ENCODE data around the gene SLC22A15. TPM values are rescaled to one million over a fixed set of nuclear protein-coding genes. Genes with fewer than 3 reads are reported as not detected.

The SLC22A15 gene
- total RNA-seq, 2 experiments from 2014 or later, result 1.4 to 1.6 TPM

- POLR2A ChIA-PET, result no interaction called here
- Mint-ChIP-seq H3K36me3 (no peaks in the 10 kb centered on the region), H3K9me3 (no peaks in the 10 kb centered on the region), H3K27me3 (peaks cover 22% of the 10 kb centered on the region), H3K4me3 (no peak overlapping the region), H3K4me1 (no peaks in the 10 kb centered on the region), H3K27ac (no peak overlapping the region)
- DNase-seq (no peak), ATAC-seq (ENCODE audit: low read depth) (no peak)
Observed at GRCh38 chr1:116076831-116077230, 100.5 kb downstream of the SLC22A15 start.

- no peaks in the 10 kb centered on the region for H3K9me3 Mint-ChIP-seq
- H3K27ac Mint-ChIP-seq, result no peak overlapping the region
- H3K36me3 Mint-ChIP-seq, result no peaks in the 10 kb centered on the region
- DNase-seq (no peak), ATAC-seq (ENCODE audit: low read depth) (no peak)
- POLR2A ChIA-PET, result no interaction called here
- no peak overlapping the region for H3K4me3 Mint-ChIP-seq
- H3K27me3 Mint-ChIP-seq, result peaks cover 19% of the 10 kb centered on the region
- H3K4me1 Mint-ChIP-seq, result no peaks in the 10 kb centered on the region
Observed at GRCh38 chr1:116078699-116079223, 102.4 kb downstream of the SLC22A15 start.

GRCh38 chr1:116087628-116088027, 111.3 kb downstream of the SLC22A15 start:
- Mint-ChIP-seq H3K9me3 (peaks cover 15% of the 10 kb centered on the region), H3K27ac (no peak overlapping the region), H3K4me3 (no peak overlapping the region), H3K4me1 (no peaks in the 10 kb centered on the region), H3K36me3 (no peaks in the 10 kb centered on the region), H3K27me3 (peaks cover 10% of the 10 kb centered on the region)
- ATAC-seq (ENCODE audit: low read depth) (no peak), DNase-seq (no peak)
- POLR2A ChIA-PET, result no interaction called here

GRCh38 chr1:116089870-116090269, 113.6 kb downstream of the SLC22A15 start:
- Mint-ChIP-seq H3K9me3 (peaks cover 15% of the 10 kb centered on the region), H3K36me3 (no peaks in the 10 kb centered on the region), H3K27me3 (peaks cover 19% of the 10 kb centered on the region), H3K4me1 (no peaks in the 10 kb centered on the region), H3K27ac (no peak overlapping the region), H3K4me3 (no peak overlapping the region)
- no peak for DNase-seq
- no peak for ATAC-seq (ENCODE audit: low read depth)
- POLR2A ChIA-PET, result no interaction called here

- Mint-ChIP-seq H3K9me3 (peaks cover 15% of the 10 kb centered on the region), H3K27ac (no peak overlapping the region), H3K4me3 (no peak overlapping the region), H3K27me3 (peaks cover 22% of the 10 kb centered on the region), H3K36me3 (no peaks in the 10 kb centered on the region), H3K4me1 (no peaks in the 10 kb centered on the region)
- DNase-seq (no peak), ATAC-seq (ENCODE audit: low read depth) (no peak)
- POLR2A ChIA-PET, result no interaction called here
Observed at GRCh38 chr1:116091083-116091482, 114.8 kb downstream of the SLC22A15 start.

GRCh38 chr1:116092752-116093489, 116.6 kb downstream of the SLC22A15 start:
- POLR2A ChIA-PET, result no interaction called here
- H3K9me3 Mint-ChIP-seq, result peaks cover 17% of the 10 kb centered on the region
- ATAC-seq (ENCODE audit: low read depth) (no peak), DNase-seq (no peak)
- H3K27ac Mint-ChIP-seq, result no peak overlapping the region
- peaks cover 19% of the 10 kb centered on the region for H3K27me3 Mint-ChIP-seq
- H3K4me1 Mint-ChIP-seq, result no peaks in the 10 kb centered on the region
- H3K36me3 Mint-ChIP-seq, result peaks cover 2% of the 10 kb centered on the region
- H3K4me3 Mint-ChIP-seq, result no peak overlapping the region

- peaks cover 9% of the 10 kb centered on the region for H3K9me3 Mint-ChIP-seq
- no peak overlapping the region for H3K27ac Mint-ChIP-seq
- POLR2A ChIA-PET, result no interaction called here
- peaks cover 15% of the 10 kb centered on the region for H3K27me3 Mint-ChIP-seq
- no peaks in the 10 kb centered on the region for H3K4me1 Mint-ChIP-seq
- no peak overlapping the region for H3K4me3 Mint-ChIP-seq
- DNase-seq (no peak), ATAC-seq (ENCODE audit: low read depth) (no peak)
- H3K36me3 Mint-ChIP-seq, result peaks cover 2% of the 10 kb centered on the region
Observed at GRCh38 chr1:116095027-116095426, 118.7 kb downstream of the SLC22A15 start.

- H3K27ac Mint-ChIP-seq, result no peak overlapping the region
- POLR2A ChIA-PET, result no interaction called here
- peaks cover 15% of the 10 kb centered on the region for H3K27me3 Mint-ChIP-seq
- DNase-seq, result no peak
- no peak for ATAC-seq (ENCODE audit: low read depth)
- no peaks in the 10 kb centered on the region for H3K4me1 Mint-ChIP-seq
- H3K36me3 Mint-ChIP-seq, result peaks cover 2% of the 10 kb centered on the region
- H3K9me3 Mint-ChIP-seq, result peaks cover 2% of the 10 kb centered on the region
- no peak overlapping the region for H3K4me3 Mint-ChIP-seq
Observed at GRCh38 chr1:116096013-116096618, 119.8 kb downstream of the SLC22A15 start.

- Mint-ChIP-seq H3K9me3 (peaks cover 2% of the 10 kb centered on the region), H3K27ac (no peak overlapping the region), H3K27me3 (peaks cover 18% of the 10 kb centered on the region), H3K36me3 (peaks cover 2% of the 10 kb centered on the region), H3K4me3 (no peak overlapping the region), H3K4me1 (no peaks in the 10 kb centered on the region)
- ATAC-seq (ENCODE audit: low read depth) (no peak), DNase-seq (no peak)
- POLR2A ChIA-PET, result no interaction called here
Observed at GRCh38 chr1:116097626-116098025, 121.3 kb downstream of the SLC22A15 start.

- ATAC-seq (ENCODE audit: low read depth) (no peak), DNase-seq (no peak)
- no peaks in the 10 kb centered on the region for H3K4me1 Mint-ChIP-seq
- POLR2A ChIA-PET, result no interaction called here
- peaks cover 12% of the 10 kb centered on the region for H3K27me3 Mint-ChIP-seq
- no peak overlapping the region for H3K4me3 Mint-ChIP-seq
- H3K27ac Mint-ChIP-seq, result no peak overlapping the region
- H3K36me3 Mint-ChIP-seq, result peaks cover 2% of the 10 kb centered on the region
- H3K9me3 Mint-ChIP-seq, result peaks cover 2% of the 10 kb centered on the region
Observed at GRCh38 chr1:116099379-116099778, 123.1 kb downstream of the SLC22A15 start.

- POLR2A ChIA-PET, result no interaction called here
- ATAC-seq (ENCODE audit: low read depth), result no peak
Observed at GRCh38 chr1:116099919-116100318, 123.6 kb downstream of the SLC22A15 start.

GRCh38 chr1:116104667-116105066, 128.4 kb downstream of the SLC22A15 start:
- no peak overlapping the region for H3K4me3 Mint-ChIP-seq
- no peaks in the 10 kb centered on the region for H3K4me1 Mint-ChIP-seq
- peaks cover 3% of the 10 kb centered on the region for H3K27me3 Mint-ChIP-seq
- ATAC-seq (ENCODE audit: low read depth) (no peak), DNase-seq (no peak)
- no peak overlapping the region for H3K27ac Mint-ChIP-seq
- no peaks in the 10 kb centered on the region for H3K36me3 Mint-ChIP-seq
- no peaks in the 10 kb centered on the region for H3K9me3 Mint-ChIP-seq
- POLR2A ChIA-PET, result no interaction called here

More at GRCh38 chr1:116099919-116100318, 123.6 kb downstream of the SLC22A15 start:
- Mint-ChIP-seq H3K36me3 (peaks cover 2% of the 10 kb centered on the region), H3K9me3 (peaks cover 2% of the 10 kb centered on the region), H3K27ac (no peak overlapping the region), H3K4me3 (no peak overlapping the region), H3K4me1 (no peaks in the 10 kb centered on the region), H3K27me3 (peaks cover 9% of the 10 kb centered on the region)
- DNase-seq, result no peak

- H3K4me1 Mint-ChIP-seq, result no peaks in the 10 kb centered on the region
- POLR2A ChIA-PET, result interaction anchor here (0.6 kb wide), 1 partner anchor 963 kb away, joined by 3 read pairs; no protein-coding TSS in a partner anchor
- no peaks in the 10 kb centered on the region for H3K9me3 Mint-ChIP-seq
- DNase-seq (no peak), ATAC-seq (ENCODE audit: low read depth) (no peak)
- no peak overlapping the region for H3K27ac Mint-ChIP-seq
- H3K36me3 Mint-ChIP-seq, result no peaks in the 10 kb centered on the region
- no peak overlapping the region for H3K4me3 Mint-ChIP-seq
- peaks cover 3% of the 10 kb centered on the region for H3K27me3 Mint-ChIP-seq
Observed at GRCh38 chr1:116105996-116106395, 129.7 kb downstream of the SLC22A15 start.

GRCh38 chr1:116106646-116107045, 130.3 kb downstream of the SLC22A15 start:
- POLR2A ChIA-PET, result no interaction called here
- no peak overlapping the region for H3K27ac Mint-ChIP-seq
- no peaks in the 10 kb centered on the region for H3K9me3 Mint-ChIP-seq
- H3K27me3 Mint-ChIP-seq, result peaks cover 3% of the 10 kb centered on the region
- H3K4me1 Mint-ChIP-seq, result no peaks in the 10 kb centered on the region
- H3K36me3 Mint-ChIP-seq, result no peaks in the 10 kb centered on the region
- no peak overlapping the region for H3K4me3 Mint-ChIP-seq
- ATAC-seq (ENCODE audit: low read depth) (no peak), DNase-seq (no peak)

All from activated naive CD8-positive, alpha-beta T cell treated with anti-CD3 and anti-CD28 coated beads, Interleukin-2, amount 10 ng/mL, durations not matched to agents 7 days and 5 days (primary cell).